Muscle layer of duodenum (tissue), 2 donors: ENCODE measurements around the gene EIF4E2.

Experiments
- H3K27ac ChIP-seq: one replicate; pipeline ENCODE4 v1.7.0; 2013; ENCODE audit warnings: mild to moderate bottlenecking, low read length
- H3K27me3 ChIP-seq: one replicate; pipeline ENCODE4 v1.7.0; 2013; ENCODE audit warnings: low read depth, mild to moderate bottlenecking, control low read depth, low read length
- H3K36me3 ChIP-seq, 2 donors: one replicate each; pipeline ENCODE4 v1.7.0; 2013; ENCODE audit warnings: low read length in 2 of 2, control low read depth in 1 of 2, mild to moderate bottlenecking in 1 of 2; ENCODE audit not compliant: insufficient read depth in 2 of 2, control insufficient read depth in 1 of 2
- H3K4me1 ChIP-seq, 2 donors: one replicate each; pipeline ENCODE4 v1.7.0; 2013; ENCODE audit warnings: low read length in 2 of 2, mild to moderate bottlenecking in 2 of 2, control low read depth in 1 of 2, moderate library complexity in 1 of 2; ENCODE audit not compliant: insufficient read depth in 2 of 2, control insufficient read depth in 1 of 2
- H3K4me3 ChIP-seq, 2 donors: one replicate each; pipeline ENCODE4 v1.7.0; 2013; ENCODE audit warnings: low read length in 2 of 2, low read depth in 1 of 2, mild to moderate bottlenecking in 1 of 2
- H3K9me3 ChIP-seq, 2 donors: one replicate each; pipeline ENCODE4 v1.7.0; 2013; ENCODE audit warnings: low read length in 2 of 2, control low read depth in 1 of 2, mild to moderate bottlenecking in 1 of 2; ENCODE audit not compliant: control insufficient read depth in 1 of 2
- donor health status: healthy.

Gene EIF4E2

GRCh38 chr2:232588680-232589585 is 38.4 kb downstream of the EIF4E2 start:
- Histone ChIP-seq H3K27me3 (no peaks in the 10 kb centered on the region), H3K4me3 (no peak overlapping the region), H3K27ac (no peak overlapping the region), H3K9me3 (no peaks in the 10 kb centered on the region), H3K4me1 (peaks cover 0 to 4% of the 10 kb centered on the region in 2 donors), H3K36me3 (peaks cover 0 to 5% of the 10 kb centered on the region in 2 donors)

GRCh38 chr2:232592772-232593395 is 42.4 kb downstream of the EIF4E2 start:
- Histone ChIP-seq H3K27ac (peak overlapping the region; percentile 64), H3K4me1 (peaks cover 0 to 4% of the 10 kb centered on the region in 2 donors), H3K27me3 (no peaks in the 10 kb centered on the region), H3K9me3 (no peaks in the 10 kb centered on the region), H3K4me3 (no peak overlapping the region), H3K36me3 (no peaks in the 10 kb centered on the region)

- Histone ChIP-seq H3K4me1 (peaks cover 0 to 4% of the 10 kb centered on the region in 2 donors), H3K4me3 (no peak overlapping the region), H3K36me3 (no peaks in the 10 kb centered on the region), H3K27ac (no peak overlapping the region), H3K9me3 (no peaks in the 10 kb centered on the region), H3K27me3 (no peaks in the 10 kb centered on the region)
These were observed 43.5 kb downstream of the EIF4E2 start for GRCh38 chr2:232593982-232594381.

GRCh38 chr2:232597362-232598079 is 47.0 kb downstream of the EIF4E2 start:
- no peaks in the 10 kb centered on the region for H3K36me3 ChIP-seq

GRCh38 chr2:232598293-232598692 is 47.8 kb downstream of the EIF4E2 start:
- Histone ChIP-seq H3K36me3 (no peaks in the 10 kb centered on the region), H3K4me1 (no peaks in the 10 kb centered on the region), H3K27ac (no peak overlapping the region), H3K4me3 (no peak overlapping the region), H3K27me3 (no peaks in the 10 kb centered on the region), H3K9me3 (no peaks in the 10 kb centered on the region)

More at GRCh38 chr2:232597362-232598079, 47.0 kb downstream of the EIF4E2 start:
- H3K9me3 ChIP-seq = no peaks in the 10 kb centered on the region
- no peak overlapping the region for H3K27ac ChIP-seq
- H3K27me3 ChIP-seq = no peaks in the 10 kb centered on the region
- peaks cover 0 to 4% of the 10 kb centered on the region in 2 donors for H3K4me1 ChIP-seq
- H3K4me3 ChIP-seq = no peak overlapping the region

- Histone ChIP-seq H3K4me3 (no peak overlapping the region), H3K4me1 (no peaks in the 10 kb centered on the region), H3K36me3 (no peaks in the 10 kb centered on the region), H3K27me3 (no peaks in the 10 kb centered on the region), H3K27ac (no peak overlapping the region), H3K9me3 (no peaks in the 10 kb centered on the region)
These were observed 49.7 kb downstream of the EIF4E2 start for GRCh38 chr2:232600053-232600773.

GRCh38 chr2:232603283-232603682 is 52.8 kb downstream of the EIF4E2 start:
- Histone ChIP-seq H3K4me3 (no peak overlapping the region), H3K4me1 (no peaks in the 10 kb centered on the region), H3K27me3 (no peaks in the 10 kb centered on the region), H3K36me3 (no peaks in the 10 kb centered on the region), H3K9me3 (no peaks in the 10 kb centered on the region), H3K27ac (no peak overlapping the region)

GRCh38 chr2:232604535-232604934 is 54.0 kb downstream of the EIF4E2 start:
- Histone ChIP-seq H3K4me3 (no peak overlapping the region), H3K27ac (no peak overlapping the region), H3K9me3 (no peaks in the 10 kb centered on the region), H3K36me3 (no peaks in the 10 kb centered on the region), H3K4me1 (no peaks in the 10 kb centered on the region), H3K27me3 (no peaks in the 10 kb centered on the region)

- no peak overlapping the region for H3K4me3 ChIP-seq
- H3K9me3 ChIP-seq = no peaks in the 10 kb centered on the region
- H3K27ac ChIP-seq = no peak overlapping the region
- no peaks in the 10 kb centered on the region for H3K36me3 ChIP-seq
- H3K27me3 ChIP-seq = no peaks in the 10 kb centered on the region
- H3K4me1 ChIP-seq = no peaks in the 10 kb centered on the region
These were observed 56.5 kb downstream of the EIF4E2 start for GRCh38 chr2:232607011-232607410.

- no peaks in the 10 kb centered on the region for H3K4me1 ChIP-seq
- H3K36me3 ChIP-seq = no peaks in the 10 kb centered on the region
- H3K4me3 ChIP-seq = no peak overlapping the region
- H3K9me3 ChIP-seq = no peaks in the 10 kb centered on the region
- H3K27ac ChIP-seq = no peak overlapping the region
- H3K27me3 ChIP-seq = no peaks in the 10 kb centered on the region
These were observed 59.1 kb downstream of the EIF4E2 start for GRCh38 chr2:232609607-232610006.

GRCh38 chr2:232610081-232610480 is 59.6 kb downstream of the EIF4E2 start:
- H3K27ac ChIP-seq = no peak overlapping the region
- H3K36me3 ChIP-seq = no peaks in the 10 kb centered on the region

More at GRCh38 chr2:232610081-232610480, 59.6 kb downstream of the EIF4E2 start:
- H3K4me3 ChIP-seq = no peak overlapping the region
- no peaks in the 10 kb centered on the region for H3K4me1 ChIP-seq
- H3K27me3 ChIP-seq = no peaks in the 10 kb centered on the region
- no peaks in the 10 kb centered on the region for H3K9me3 ChIP-seq
